PC-9 (cell line): Measurements from ENCODE around the gene STEAP1. TPM values are rescaled to one million over a fixed set of nuclear protein-coding genes. Genes with fewer than 3 reads are reported as not detected.

Source experiments
- BruUV-seq: library from RNA; stranded (reverse); fragments of 400-500 nt; replicated peaks from 2 replicates; lab custom pipeline; 2021; lab: Mats Ljungman, UMichigan
- CTCF ChIA-PET: fragments of 300-600 bp; sonication (Branson Sonifier 250); formaldehyde crosslinking; loops from one replicate; lab custom pipeline; 2022; ENCODE audit warnings: antibody characterized with exemption; lab: Charles Lee
- POLR2A ChIA-PET: fragments of 300-600 bp; sonication (Branson Sonifier 250); formaldehyde crosslinking; loops from one replicate; lab custom pipeline; 2022; ENCODE audit warnings: antibody characterized with exemption; ENCODE audit not compliant: unreplicated experiment; lab: Charles Lee
- DNase-seq, 2 experiments: peaks; one replicate each; pipeline versions ENCODE4 v3.0.0 to v3.0.0-alpha.2; 2015 to 2022; ENCODE audit warnings: mixed read lengths in 1 of 2
- H2AFZ ChIP-seq: fragments of 200-600 bp; sonication (generic); 2 replicates; pipeline ENCODE4 v1.8.1; 2017; ENCODE audit warnings: antibody characterized with exemption
- H3F3A ChIP-seq: fragments of 200-600 bp; sonication (generic); 2 replicates; pipeline ENCODE4 v1.8.1; 2017; ENCODE audit warnings: antibody characterized with exemption, mild to moderate bottlenecking, low read depth; ENCODE audit not compliant: insufficient read depth
- H3K27ac ChIP-seq: fragments of 200-600 bp; sonication (generic); 2 replicates; pipeline ENCODE4 v1.6.1; 2016; ENCODE audit warnings: mixed run types
- H3K27me3 ChIP-seq: fragments of 200-600 bp; sonication (generic); 2 replicates; pipeline ENCODE4 v1.6.1; 2016; ENCODE audit warnings: low read depth, mixed run types; ENCODE audit not compliant: insufficient read depth
- H3K36me3 ChIP-seq: fragments of 200-600 bp; sonication (generic); 2 replicates; pipeline ENCODE4 v1.6.1; 2016; ENCODE audit warnings: low read depth, mixed run types
- H3K4me1 ChIP-seq: fragments of 200-600 bp; sonication (generic); replicated peaks from 2 replicates; pipeline ENCODE4 v1.6.1; 2016; ENCODE audit warnings: mixed run types; ENCODE audit not compliant: insufficient read depth
- H3K4me2 ChIP-seq: fragments of 200-600 bp; sonication (generic); 2 replicates; pipeline ENCODE4 v1.6.1; 2017; ENCODE audit warnings: mixed run types
- H3K4me3 ChIP-seq: fragments of 200-600 bp; sonication (generic); 2 replicates; pipeline ENCODE4 v1.6.1; 2016; ENCODE audit warnings: mixed run types
- H3K79me2 ChIP-seq: fragments of 200-600 bp; sonication (generic); 2 replicates; pipeline ENCODE4 v1.6.1; 2017; ENCODE audit warnings: low read depth, mixed run types
- H3K9me2 ChIP-seq: fragments of 200-600 bp; sonication (generic); 2 replicates; pipeline ENCODE4 v1.8.1; 2017; ENCODE audit warnings: mild to moderate bottlenecking; ENCODE audit not compliant: insufficient read depth
- H3K9me3 ChIP-seq: fragments of 200-600 bp; sonication (generic); 2 replicates; pipeline ENCODE4 v1.8.1; 2016; ENCODE audit warnings: low read depth; ENCODE audit not compliant: insufficient read depth
- H4K20me1 ChIP-seq: fragments of 200-600 bp; sonication (generic); 2 replicates; pipeline ENCODE4 v1.8.1; 2017; ENCODE audit not compliant: insufficient read depth
- CTCF ChIP-seq: fragments of 200-600 bp; sonication (generic); conservative IDR thresholded peaks from 2 replicates; pipeline ENCODE4 v1.6.1; 2017; ENCODE audit warnings: mixed run types, antibody characterized with exemption, mild to moderate bottlenecking, moderate library complexity
- EZH2 ChIP-seq: fragments of 200-600 bp; sonication (generic); IDR thresholded peaks from 2 replicates; pipeline ENCODE4 v1.8.0; 2017; ENCODE audit warnings: antibody characterized with exemption, low read depth
- intact Hi-C: fragments of 100-400 bp; cut with micrococcal nuclease; formaldehyde crosslinking; loops from one replicate; pipeline ENCODE4 v1.10.0; 2022; ENCODE audit not compliant: unreplicated experiment
- total RNA-seq: library from RNA; stranded (reverse); gene quantifications from 2 replicates; pipeline ENCODE4 v1.2.3, GENCODE V29; 2021

STEAP1 gene
- total RNA-seq, 1 experiment from 2014 or later: 6.5 TPM

- ChIA-PET POLR2A (no interaction called here), CTCF (no interaction called here)
Observed at GRCh38 chr7:90191648-90192047, 37.4 kb downstream of the STEAP1 start.

GRCh38 chr7:90192876-90193750 is 38.8 kb downstream of the STEAP1 start:
- Histone ChIP-seq H3K4me2 (no peak overlapping the region), H3K4me1 (no peaks in the 10 kb centered on the region), H4K20me1 (no peaks in the 10 kb centered on the region), H3K4me3 (no peak overlapping the region), H3K36me3 (no peaks in the 10 kb centered on the region), H2AFZ (no peak overlapping the region), H3K79me2 (no peaks in the 10 kb centered on the region), H3K9me3 (peaks cover 5% of the 10 kb centered on the region; the same call in 1 of the 2 replicates), H3K9me2 (no peaks in the 10 kb centered on the region), H3K27me3 (no peaks in the 10 kb centered on the region), H3K27ac (no peak overlapping the region), H3F3A (no peaks in the 10 kb centered on the region)
- no peak for DNase-seq
- no TSS peak for BruUV-seq
- POLR2A ChIA-PET: no interaction called here
- CTCF ChIA-PET: no interaction called here
- no peak for TF ChIP-seq EZH2
- TF ChIP-seq CTCF: no peak
- intact Hi-C loops: no loop called here

More at GRCh38 chr7:90191648-90192047, 37.4 kb downstream of the STEAP1 start:
- TF ChIP-seq EZH2 (no peak), CTCF (no peak)
- Histone ChIP-seq H3K4me3 (no peak overlapping the region), H2AFZ (no peak overlapping the region), H4K20me1 (no peaks in the 10 kb centered on the region), H3K27me3 (no peaks in the 10 kb centered on the region), H3K27ac (no peak overlapping the region), H3K9me2 (no peaks in the 10 kb centered on the region), H3K4me1 (no peaks in the 10 kb centered on the region), H3K4me2 (no peak overlapping the region), H3K36me3 (no peaks in the 10 kb centered on the region), H3K79me2 (no peaks in the 10 kb centered on the region), H3K9me3 (peaks cover 5% of the 10 kb centered on the region; the same call in 1 of the 2 replicates), H3F3A (no peaks in the 10 kb centered on the region)
- intact Hi-C loops: no loop called here
- BruUV-seq: no TSS peak
- no peak for DNase-seq

- no peaks in the 10 kb centered on the region for H3K4me1 ChIP-seq
- H3K79me2 ChIP-seq: no peaks in the 10 kb centered on the region
- no peak overlapping the region for H3K27ac ChIP-seq
- no peaks in the 10 kb centered on the region for H3F3A ChIP-seq
- no peak for TF ChIP-seq CTCF
- TF ChIP-seq EZH2: no peak
- no peaks in the 10 kb centered on the region for H3K27me3 ChIP-seq
- no peaks in the 10 kb centered on the region for H3K9me2 ChIP-seq
- peaks cover 2% of the 10 kb centered on the region; the same call in 1 of the 2 replicates for H3K9me3 ChIP-seq
- no TSS peak for BruUV-seq
- H3K4me2 ChIP-seq: no peak overlapping the region
- ChIA-PET CTCF (no interaction called here), POLR2A (no interaction called here)
- H4K20me1 ChIP-seq: no peaks in the 10 kb centered on the region
- intact Hi-C loops: no loop called here
- H3K36me3 ChIP-seq: no peaks in the 10 kb centered on the region
- no peak overlapping the region for H2AFZ ChIP-seq
- no peak overlapping the region for H3K4me3 ChIP-seq
- DNase-seq: no peak
Observed at GRCh38 chr7:90194911-90195809, 40.9 kb downstream of the STEAP1 start.
